GM18951 (cell line): Measurements from ENCODE around the gene ADORA1.

Source experiments
- POLR2A ChIP-seq: IDR thresholded peaks from 4 replicates; pipeline ENCODE4 v1.6.1; 2011; ENCODE audit warnings: mild to moderate bottlenecking; ENCODE audit not compliant: insufficient read length, insufficient read depth; ENCODE audit errors: extremely low read depth
- in situ Hi-C: fragments of 300-500 bp; cut with MboI; formaldehyde crosslinking; loops from one replicate; pipeline ENCODE4 v1.12.0; 2022; ENCODE audit warnings: low sequenced_read_pairs, mixed read lengths, inconsistent platforms; ENCODE audit not compliant: unreplicated experiment

ADORA1 gene

GRCh38 chr1:203215573-203215972 lies 88.0 kb downstream of the ADORA1 start:
- in situ Hi-C loops: loop anchor here (5.0 to 10.0 kb wide), 2 partner anchors 43 to 181 kb away; no protein-coding TSS in a partner anchor
- no peak for TF ChIP-seq POLR2A

- no peak for TF ChIP-seq POLR2A
- in situ Hi-C loops: loop anchor here (5.0 to 10.0 kb wide), 2 partner anchors 44 to 182 kb away; no protein-coding TSS in a partner anchor
These were observed 89.0 kb downstream of the ADORA1 start for GRCh38 chr1:203216274-203217138.
